Stomach smooth muscle (tissue), 2 donors: ENCODE results near the gene UNC13D.

Source experiments
- H3K27ac ChIP-seq: one replicate; pipeline ENCODE4 v1.7.0; 2013; ENCODE audit warnings: mild to moderate bottlenecking, low read length, inconsistent platforms
- H3K27me3 ChIP-seq, 2 donors: one replicate each; pipeline ENCODE4 v1.7.0; 2013; ENCODE audit warnings: low read length in 2 of 2; ENCODE audit not compliant: insufficient read depth in 2 of 2, control insufficient read depth in 1 of 2
- H3K36me3 ChIP-seq, 2 donors: one replicate each; pipeline ENCODE4 v1.7.0; 2013; ENCODE audit warnings: low read length in 2 of 2; ENCODE audit not compliant: control insufficient read depth in 2 of 2, insufficient read depth in 2 of 2
- H3K4me1 ChIP-seq: one replicate; pipeline ENCODE4 v1.7.0; 2013; ENCODE audit warnings: low read length; ENCODE audit not compliant: control insufficient read depth, insufficient read depth
- H3K4me3 ChIP-seq, 2 donors: one replicate each; pipeline ENCODE4 v1.7.0; 2013; ENCODE audit warnings: low read length in 2 of 2
- H3K9ac ChIP-seq, 2 donors: one replicate each; pipeline ENCODE4 v1.7.0; 2013; ENCODE audit warnings: low read length in 2 of 2, mild to moderate bottlenecking in 1 of 2
- H3K9me3 ChIP-seq, 2 donors: one replicate each; pipeline ENCODE4 v1.7.0; 2013; ENCODE audit warnings: low read length in 2 of 2; ENCODE audit not compliant: control insufficient read depth in 2 of 2
- donor health status: healthy.
- donor health status: Pancreatic carcinoma.

Gene UNC13D

DNA sequence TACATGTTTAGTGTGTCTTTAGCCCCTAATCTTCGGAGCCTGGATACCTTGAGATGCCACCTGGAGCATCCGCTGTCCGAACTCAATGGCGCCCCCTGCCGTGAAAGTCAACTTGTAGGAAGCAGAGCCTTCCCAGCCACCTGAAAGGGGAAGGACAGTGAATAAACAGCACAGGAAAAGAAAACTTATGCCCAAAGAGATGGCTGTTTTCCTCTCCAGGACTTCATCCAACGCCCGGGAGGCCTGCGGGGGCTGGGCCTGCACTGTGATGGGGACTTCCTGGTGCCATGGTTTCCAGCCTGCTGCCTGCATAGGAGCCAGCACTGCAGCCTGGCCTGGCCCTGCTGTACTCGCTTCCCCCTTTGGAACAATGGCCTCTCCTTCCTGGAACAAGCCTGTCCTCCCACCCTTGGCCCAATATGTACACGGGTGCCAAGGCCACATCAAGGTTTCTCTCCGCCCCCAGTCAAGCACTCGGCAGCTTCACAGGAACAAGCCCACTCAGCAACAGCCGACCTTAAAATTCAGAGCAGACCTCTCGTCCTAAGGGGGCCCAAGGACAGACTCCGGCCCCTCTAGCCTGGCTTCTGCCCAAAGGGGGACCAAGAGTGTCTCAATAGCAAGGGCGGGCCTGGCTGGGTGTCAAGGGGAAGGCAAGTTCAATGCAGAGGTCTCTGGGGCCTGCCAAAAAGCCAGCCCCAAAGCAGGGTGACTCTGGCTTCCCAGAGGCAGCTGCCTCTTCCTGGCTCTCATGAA, 4.5 kb upstream of the UNC13D start:
- peak overlapping the region; percentile 46 for H3K27ac ChIP-seq
- no peaks in the 10 kb centered on the region for H3K27me3 ChIP-seq
- no peak overlapping the region for H3K4me3 ChIP-seq
- peaks cover 44 to 53% of the 10 kb centered on the region in 2 donors for H3K36me3 ChIP-seq
- H3K4me1 ChIP-seq, result peaks cover 58% of the 10 kb centered on the region
- no peaks in the 10 kb centered on the region for H3K9me3 ChIP-seq
- H3K9ac ChIP-seq, result peak overlapping the region in 1 of 2 donors; percentile 36

DNA sequence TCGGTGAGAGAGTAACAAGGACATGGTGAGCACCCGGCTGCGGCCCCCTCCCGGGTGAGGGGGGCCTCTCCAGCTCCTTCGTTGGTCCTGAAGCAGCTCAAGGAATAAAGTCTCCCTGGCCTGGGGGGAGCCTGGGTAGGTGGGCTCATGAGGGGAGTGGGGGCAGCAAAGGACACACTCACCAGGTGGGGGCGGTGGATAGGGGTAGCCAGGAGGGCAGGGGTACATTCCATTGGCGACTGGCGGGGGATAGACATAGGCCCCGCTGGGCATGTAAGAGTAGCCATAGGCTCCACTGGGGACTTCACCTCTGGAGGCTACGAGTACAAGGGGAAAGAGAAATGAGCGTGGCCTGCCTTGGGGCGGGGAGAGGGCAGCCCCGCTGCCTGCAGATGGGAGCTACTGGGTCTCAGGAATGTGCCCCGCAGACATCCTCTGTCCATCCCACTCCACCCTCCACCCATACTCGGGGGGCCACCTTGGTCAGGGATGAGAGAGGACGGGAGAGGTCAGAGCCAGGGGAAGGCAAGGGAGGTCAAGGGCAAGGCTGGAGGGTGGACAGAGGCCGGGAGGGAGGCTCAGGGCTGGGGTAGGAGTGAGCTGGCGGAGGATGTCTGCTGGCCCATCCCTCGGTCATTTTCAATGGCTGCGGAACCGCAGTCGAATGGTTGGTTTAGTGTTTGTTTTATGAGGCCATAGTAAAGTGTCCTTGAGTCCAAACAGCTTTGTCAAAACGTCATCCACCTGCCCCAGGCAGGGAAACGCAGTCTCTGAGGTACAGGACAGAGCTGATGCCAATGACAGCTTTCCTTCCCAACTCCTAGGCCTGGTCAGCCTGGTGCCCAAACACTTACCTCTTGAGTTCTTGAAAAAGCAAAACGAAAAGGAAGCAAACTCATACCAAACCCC, 3.7 kb upstream of the UNC13D start:
- Histone ChIP-seq H3K27me3 (no peaks in the 10 kb centered on the region), H3K4me1 (peaks cover 50% of the 10 kb centered on the region), H3K27ac (peak overlapping the region; percentile 46), H3K9ac (no peak overlapping the region), H3K4me3 (no peak overlapping the region), H3K9me3 (no peaks in the 10 kb centered on the region), H3K36me3 (peaks cover 44 to 53% of the 10 kb centered on the region in 2 donors)

DNA sequence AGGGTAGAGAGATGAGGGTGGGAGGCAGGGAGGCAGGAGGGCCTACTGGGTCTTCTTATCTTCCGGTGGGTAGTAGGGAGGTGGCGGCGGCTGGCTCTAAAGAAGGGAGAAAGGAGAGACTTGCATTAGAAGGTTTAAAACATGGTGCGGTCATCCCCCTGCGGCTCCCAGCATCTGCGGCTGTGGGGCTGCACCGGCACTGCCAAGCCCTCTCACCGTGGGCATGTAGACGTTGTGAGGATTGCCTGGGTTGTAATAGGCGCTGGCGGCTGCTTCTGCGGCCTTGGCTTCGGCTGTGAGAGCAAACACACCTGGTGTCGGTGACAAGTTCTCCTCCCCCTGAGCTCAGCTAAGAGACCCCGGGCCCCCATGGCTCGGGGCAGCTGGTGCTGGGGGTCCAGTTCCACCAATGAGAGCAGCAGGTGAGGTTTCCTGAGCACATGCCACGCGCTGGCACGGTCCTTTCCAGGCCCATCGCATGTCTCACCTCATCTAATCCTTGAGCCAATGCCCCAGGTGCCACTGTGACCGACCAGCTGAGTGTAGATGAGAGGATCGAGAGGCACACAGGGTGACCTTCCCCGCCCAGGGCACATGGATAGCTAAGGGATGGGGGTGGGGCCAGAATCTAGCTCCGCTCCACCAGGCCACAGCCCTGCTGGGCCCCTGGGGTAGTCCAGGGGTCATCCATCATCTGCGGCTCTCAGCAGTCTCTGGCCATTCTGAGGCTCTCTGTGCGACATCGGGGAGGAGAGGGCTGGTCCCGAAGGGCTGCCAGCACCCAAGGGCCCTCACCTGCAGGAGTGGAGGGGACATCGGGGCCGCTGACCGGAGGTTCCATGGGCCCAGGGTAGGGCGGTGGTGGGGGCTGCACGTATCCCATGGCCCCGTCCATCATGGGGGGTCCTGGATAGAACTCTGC, 2.7 kb upstream of the UNC13D start:
- Histone ChIP-seq H3K27me3 (no peaks in the 10 kb centered on the region), H3K9ac (no peak overlapping the region), H3K4me3 (no peak overlapping the region), H3K36me3 (peaks cover 44 to 53% of the 10 kb centered on the region in 2 donors), H3K27ac (no peak overlapping the region), H3K9me3 (no peaks in the 10 kb centered on the region), H3K4me1 (peaks cover 47% of the 10 kb centered on the region)

DNA sequence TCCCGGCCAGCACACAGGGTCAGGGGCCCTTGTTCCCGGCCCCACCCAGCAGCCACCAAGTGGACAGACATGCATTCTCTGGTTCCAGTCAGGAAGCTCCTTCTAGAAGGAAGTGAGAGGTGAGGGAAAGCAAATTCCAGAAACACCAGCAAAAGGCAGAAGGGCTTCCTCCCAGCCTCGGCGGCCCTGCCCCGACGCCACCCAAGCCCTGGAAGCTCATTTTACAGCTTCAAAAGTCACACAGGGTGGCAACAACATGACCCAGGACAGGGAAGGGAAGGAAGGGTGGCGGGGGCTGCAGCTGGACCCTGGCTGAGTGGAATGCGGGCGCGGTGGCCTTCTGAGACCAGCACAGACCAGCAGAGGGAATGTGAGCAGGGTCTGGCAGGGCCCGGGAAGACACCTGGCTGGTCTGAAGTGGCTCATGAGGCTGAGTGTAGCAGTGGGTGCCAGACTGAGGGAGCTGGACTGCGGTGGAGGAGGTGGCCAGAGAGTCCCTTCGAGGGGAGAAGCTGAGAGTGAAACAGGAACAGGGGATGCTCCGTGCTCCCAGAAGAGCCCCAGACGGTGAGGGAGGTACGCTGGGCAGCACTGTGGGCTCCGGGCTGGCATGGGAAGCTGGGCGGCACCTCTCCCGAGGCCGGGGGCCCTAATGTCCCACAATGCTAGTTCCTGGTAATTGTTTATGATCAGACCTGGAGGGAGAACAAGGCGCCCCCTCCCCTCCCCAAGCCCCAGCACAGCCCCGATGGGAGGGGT, 1.9 kb upstream of the UNC13D start:
- Histone ChIP-seq H3K27me3 (no peaks in the 10 kb centered on the region), H3K27ac (peak overlapping the region; percentile 66), H3K9me3 (no peaks in the 10 kb centered on the region), H3K9ac (peak overlapping the region in 1 of 2 donors; percentile 13), H3K4me1 (peaks cover 39% of the 10 kb centered on the region), H3K36me3 (peaks cover 41 to 48% of the 10 kb centered on the region in 2 donors), H3K4me3 (no peak overlapping the region)

DNA sequence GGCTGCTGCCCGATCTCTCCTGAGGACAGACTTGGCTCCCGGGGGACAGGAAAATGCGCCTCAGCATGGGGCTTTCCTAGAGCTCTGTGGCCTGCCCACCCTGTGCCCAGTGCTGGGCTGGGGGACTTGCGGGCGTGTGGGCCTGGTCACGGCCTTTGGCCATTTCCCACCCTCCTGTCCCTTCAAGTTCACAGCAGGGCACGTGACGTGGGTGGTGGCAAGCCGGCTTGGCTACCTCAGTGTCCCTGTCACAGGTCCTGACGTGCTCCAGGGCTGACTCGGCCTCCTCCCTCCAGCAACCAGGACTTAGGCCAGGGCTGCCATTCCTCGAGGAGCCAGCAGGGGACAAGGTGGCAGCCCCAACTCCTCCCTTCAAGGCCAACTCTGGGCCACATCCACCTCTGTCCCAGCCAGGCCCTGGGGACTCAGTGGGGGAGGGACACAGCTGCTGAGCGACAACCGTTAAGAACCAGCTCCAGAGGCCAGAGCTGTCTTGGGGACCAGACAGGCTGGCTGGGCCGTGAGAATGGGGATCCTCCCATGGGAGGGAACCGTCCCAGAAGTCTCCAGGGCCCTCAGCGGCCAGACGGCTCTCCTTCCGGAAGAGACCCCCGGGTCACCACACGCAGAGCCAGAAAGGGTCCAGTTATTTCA, 981 bp upstream of the UNC13D start:
- Histone ChIP-seq H3K9me3 (no peaks in the 10 kb centered on the region), H3K27ac (peak overlapping the region; percentile 66), H3K4me1 (peaks cover 31% of the 10 kb centered on the region), H3K27me3 (no peaks in the 10 kb centered on the region), H3K9ac (peak overlapping the region; percentile 33 to 36), H3K4me3 (no peak overlapping the region), H3K36me3 (peaks cover 36 to 41% of the 10 kb centered on the region in 2 donors)

DNA sequence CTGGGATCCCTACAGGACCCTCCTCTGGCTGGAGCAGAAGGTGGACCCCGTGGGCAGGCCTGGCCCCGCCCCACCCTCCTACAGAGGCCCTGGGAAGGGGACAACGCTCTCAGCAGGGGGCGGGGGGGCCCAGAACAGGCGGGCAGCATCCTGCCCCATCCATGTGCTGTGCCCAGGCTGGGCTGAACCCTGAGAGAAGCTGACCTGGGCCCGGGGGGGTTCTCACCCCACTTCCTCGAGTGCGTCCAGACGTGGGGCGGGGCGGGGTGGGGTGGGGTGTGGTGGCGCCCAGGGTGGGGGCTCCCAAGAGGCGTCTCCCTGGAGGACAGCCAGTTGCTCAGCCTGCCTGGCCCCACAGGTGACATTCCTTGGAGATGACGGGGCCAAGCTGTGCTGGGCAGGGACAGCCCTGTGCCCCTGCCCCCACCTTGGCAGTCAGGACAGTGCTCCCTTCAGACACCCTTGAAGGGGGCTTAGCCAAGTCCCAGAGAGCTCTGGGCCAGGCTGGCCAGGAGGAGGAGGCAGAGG, 390 bp upstream of the UNC13D start:
- H3K27me3 ChIP-seq, result no peaks in the 10 kb centered on the region
- H3K36me3 ChIP-seq, result peaks cover 32 to 36% of the 10 kb centered on the region in 2 donors
- no peaks in the 10 kb centered on the region for H3K9me3 ChIP-seq
- peak overlapping the region; percentile 66 for H3K27ac ChIP-seq
- H3K4me3 ChIP-seq, result no peak overlapping the region
- peaks cover 27% of the 10 kb centered on the region for H3K4me1 ChIP-seq
- peak overlapping the region; percentile 33 to 36 for H3K9ac ChIP-seq

DNA sequence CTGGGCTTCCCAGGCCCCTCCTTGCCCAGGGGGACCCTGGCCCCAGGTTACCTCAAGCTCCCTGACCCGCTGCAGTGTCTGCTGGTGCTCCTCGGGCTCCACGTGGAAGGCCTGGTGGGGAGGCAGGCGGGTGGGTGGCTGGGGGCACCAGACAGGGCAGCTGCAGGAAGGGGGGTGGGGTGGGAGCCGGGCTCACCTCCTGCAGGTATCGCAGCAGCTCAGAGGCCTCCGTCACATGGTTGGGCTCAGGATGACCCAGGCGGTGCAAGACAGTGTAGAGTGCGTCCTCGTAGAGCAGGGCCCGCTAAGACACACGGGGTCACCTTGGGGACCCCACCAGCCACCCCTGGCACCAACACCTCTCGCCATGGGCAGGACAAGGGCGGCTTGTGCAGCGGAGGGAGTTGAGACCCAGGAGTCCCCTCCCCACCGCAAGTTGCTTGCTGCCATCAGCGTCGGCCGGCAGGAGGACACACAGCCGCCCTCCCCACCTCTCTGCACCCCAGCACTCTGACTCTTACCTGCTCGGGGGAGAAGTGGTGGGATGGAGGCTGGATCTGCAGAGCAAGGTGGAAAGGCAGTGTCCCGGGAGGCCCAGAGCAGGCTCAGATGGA, 1.1 kb downstream of the UNC13D start:
- H3K27ac ChIP-seq, result no peak overlapping the region
- H3K4me3 ChIP-seq, result no peak overlapping the region
- H3K27me3 ChIP-seq, result no peaks in the 10 kb centered on the region
- no peak overlapping the region for H3K9ac ChIP-seq
- H3K4me1 ChIP-seq, result peaks cover 20% of the 10 kb centered on the region
- H3K9me3 ChIP-seq, result no peaks in the 10 kb centered on the region
- peaks cover 19 to 23% of the 10 kb centered on the region in 2 donors for H3K36me3 ChIP-seq

DNA sequence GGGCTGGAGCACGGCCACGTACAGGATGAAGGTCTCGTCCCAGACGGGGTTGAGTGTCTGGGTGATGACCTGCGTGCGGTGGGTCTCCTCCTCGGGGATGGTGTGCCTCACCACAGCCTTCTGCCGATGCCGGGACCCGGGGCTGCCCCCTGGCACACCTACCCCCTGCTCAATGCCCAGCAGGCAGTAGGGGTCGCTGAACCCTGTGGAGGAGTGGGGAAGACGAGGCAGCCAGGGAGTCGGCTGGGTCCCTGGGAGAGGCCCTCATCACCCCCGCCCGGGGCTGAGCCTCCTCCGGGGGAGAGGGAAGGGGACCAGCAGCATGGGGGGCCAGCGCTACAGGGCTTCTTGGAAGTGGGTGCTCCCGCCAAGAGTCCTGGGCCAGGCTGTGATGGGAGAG, 1.8 kb downstream of the UNC13D start:
- Histone ChIP-seq H3K4me1 (peaks cover 16% of the 10 kb centered on the region), H3K27me3 (no peaks in the 10 kb centered on the region), H3K36me3 (peaks cover 14 to 16% of the 10 kb centered on the region in 2 donors), H3K27ac (no peak overlapping the region), H3K9me3 (no peaks in the 10 kb centered on the region), H3K4me3 (no peak overlapping the region), H3K9ac (no peak overlapping the region)

DNA sequence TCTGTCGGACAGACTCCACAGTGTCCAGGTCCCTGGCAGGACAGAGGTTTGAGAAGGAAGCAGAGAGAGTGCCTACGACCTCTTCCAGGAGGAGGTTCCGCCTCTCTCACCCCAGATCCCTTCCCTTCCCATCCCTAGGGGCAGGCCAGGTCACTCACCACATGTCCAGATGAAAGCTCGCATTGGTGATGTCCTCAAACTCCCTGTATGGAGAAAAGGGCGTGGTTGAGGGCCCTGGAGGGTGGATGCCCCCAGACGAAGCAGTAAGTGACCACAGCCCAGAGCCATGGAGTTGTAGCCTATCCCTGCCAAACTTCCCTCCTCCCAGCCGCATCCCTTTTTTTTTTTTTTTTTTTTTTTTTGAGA, 3.4 kb downstream of the UNC13D start:
- no peak overlapping the region for H3K9ac ChIP-seq
- peaks cover 0 to under 1% of the 10 kb centered on the region in 2 donors for H3K36me3 ChIP-seq
- no peaks in the 10 kb centered on the region for H3K9me3 ChIP-seq
- no peak overlapping the region for H3K27ac ChIP-seq
- H3K4me1 ChIP-seq, result peaks cover 12% of the 10 kb centered on the region
- H3K4me3 ChIP-seq, result no peak overlapping the region
- H3K27me3 ChIP-seq, result no peaks in the 10 kb centered on the region
